ENCODE measurements around the gene NDUFAF2. TPM values are rescaled to one million over a fixed set of nuclear protein-coding genes. Genes with fewer than 3 reads are reported as not detected.

NDUFAF2 gene
- total RNA-seq, 1 donor from 2014 or later: 27.5 TPM

GRCh38 chr5:61171479-61171878 lies 226.5 kb downstream of the NDUFAF2 start:
- TF ChIP-seq CTCF (conservative IDR thresholded peaks at IDR 0.05): no peak
- H3K27ac Mint-ChIP-seq: no peak overlapping the region
- no peak overlapping the region for H3K4me3 Mint-ChIP-seq
- H3K9me3 Mint-ChIP-seq: no peaks in the 10 kb centered on the region
- peaks cover 4% of the 10 kb centered on the region for H3K4me1 Mint-ChIP-seq (ENCODE audit: unreplicated experiment)
- H3K36me3 Mint-ChIP-seq: no peaks in the 10 kb centered on the region
- DNase-seq (ENCODE audit: extremely low spot score, unreplicated experiment): no peak
- no peaks in the 10 kb centered on the region for H3K27me3 Mint-ChIP-seq

- H3K36me3 Mint-ChIP-seq: no peaks in the 10 kb centered on the region
These were observed 231.6 kb downstream of the NDUFAF2 start for GRCh38 chr5:61176631-61177030.

GRCh38 chr5:61177070-61177469 lies 232.1 kb downstream of the NDUFAF2 start:
- Mint-ChIP-seq H3K27me3 (no peaks in the 10 kb centered on the region), H3K4me1 (ENCODE audit: unreplicated experiment) (no peaks in the 10 kb centered on the region), H3K4me3 (no peak overlapping the region), H3K9me3 (no peaks in the 10 kb centered on the region), H3K27ac (no peak overlapping the region), H3K36me3 (no peaks in the 10 kb centered on the region)
- no peak for TF ChIP-seq CTCF (conservative IDR thresholded peaks at IDR 0.05)
- no peak for DNase-seq (ENCODE audit: extremely low spot score, unreplicated experiment)

More at GRCh38 chr5:61176631-61177030, 231.6 kb downstream of the NDUFAF2 start:
- no peak for DNase-seq (ENCODE audit: extremely low spot score, unreplicated experiment)
- H3K27ac Mint-ChIP-seq: no peak overlapping the region
- H3K4me1 Mint-ChIP-seq (ENCODE audit: unreplicated experiment): no peaks in the 10 kb centered on the region
- no peak for TF ChIP-seq CTCF (conservative IDR thresholded peaks at IDR 0.05)
- H3K4me3 Mint-ChIP-seq: no peak overlapping the region
- no peaks in the 10 kb centered on the region for H3K9me3 Mint-ChIP-seq
- no peaks in the 10 kb centered on the region for H3K27me3 Mint-ChIP-seq

GRCh38 chr5:61177716-61178115 lies 232.7 kb downstream of the NDUFAF2 start:
- H3K27ac Mint-ChIP-seq: no peak overlapping the region
- H3K36me3 Mint-ChIP-seq: no peaks in the 10 kb centered on the region
- no peak for TF ChIP-seq CTCF (conservative IDR thresholded peaks at IDR 0.05)
- H3K9me3 Mint-ChIP-seq: no peaks in the 10 kb centered on the region
- H3K4me1 Mint-ChIP-seq (ENCODE audit: unreplicated experiment): no peaks in the 10 kb centered on the region
- H3K4me3 Mint-ChIP-seq: no peak overlapping the region
- no peaks in the 10 kb centered on the region for H3K27me3 Mint-ChIP-seq
- no peak for DNase-seq (ENCODE audit: extremely low spot score, unreplicated experiment)

- Mint-ChIP-seq H3K9me3 (no peaks in the 10 kb centered on the region), H3K4me1 (ENCODE audit: unreplicated experiment) (no peaks in the 10 kb centered on the region), H3K36me3 (no peaks in the 10 kb centered on the region), H3K4me3 (no peak overlapping the region), H3K27me3 (no peaks in the 10 kb centered on the region), H3K27ac (no peak overlapping the region)
- no peak for TF ChIP-seq CTCF (conservative IDR thresholded peaks at IDR 0.05)
- no peak for DNase-seq (ENCODE audit: extremely low spot score, unreplicated experiment)
These were observed 233.7 kb downstream of the NDUFAF2 start for GRCh38 chr5:61178702-61179101.

- H3K4me1 Mint-ChIP-seq (ENCODE audit: unreplicated experiment): no peaks in the 10 kb centered on the region
- no peak overlapping the region for H3K27ac Mint-ChIP-seq
- H3K36me3 Mint-ChIP-seq: no peaks in the 10 kb centered on the region
- DNase-seq (ENCODE audit: extremely low spot score, unreplicated experiment): no peak
- H3K27me3 Mint-ChIP-seq: no peaks in the 10 kb centered on the region
- TF ChIP-seq CTCF (conservative IDR thresholded peaks at IDR 0.05): no peak
- H3K9me3 Mint-ChIP-seq: no peaks in the 10 kb centered on the region
- H3K4me3 Mint-ChIP-seq: no peak overlapping the region
These were observed 235.9 kb downstream of the NDUFAF2 start for GRCh38 chr5:61180886-61181285.
